HG03025 (cell line): ENCODE data around the gene PCNX2.
"Not testable (repeated sequence)": the region's sequence is repeated elsewhere in the genome, so short reads cannot be mapped to it uniquely, and the experiment has no call there.

Experiments used
- ATAC-seq: cut with Tn5 transposase; IDR thresholded peaks from one replicate; pipeline ENCODE4 v1.9.1; 2021; ENCODE audit warnings: mild to moderate bottlenecking, moderate library complexity; ENCODE audit not compliant: unreplicated experiment, low FRiP score

Gene PCNX2

DNA sequence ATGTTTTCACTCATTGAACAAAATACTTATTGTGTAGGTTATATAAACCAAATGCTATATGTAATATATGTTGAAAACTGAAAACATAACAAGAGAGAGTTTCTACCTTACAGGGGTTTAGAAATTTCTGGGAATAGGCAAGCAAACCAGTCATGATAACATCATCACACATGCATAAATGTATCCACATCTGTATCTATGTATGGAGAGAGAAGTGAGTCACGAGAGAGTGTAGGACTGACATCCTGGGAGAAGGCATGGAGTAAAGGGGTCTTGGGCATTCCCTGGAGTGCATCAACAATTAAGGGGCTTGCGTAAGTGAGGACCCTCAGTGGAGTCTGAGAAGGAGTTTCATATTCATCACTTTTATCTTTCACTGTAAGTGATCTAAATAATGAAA lies 65.5 kb downstream of the PCNX2 start:
- ATAC-seq: no peak

DNA sequence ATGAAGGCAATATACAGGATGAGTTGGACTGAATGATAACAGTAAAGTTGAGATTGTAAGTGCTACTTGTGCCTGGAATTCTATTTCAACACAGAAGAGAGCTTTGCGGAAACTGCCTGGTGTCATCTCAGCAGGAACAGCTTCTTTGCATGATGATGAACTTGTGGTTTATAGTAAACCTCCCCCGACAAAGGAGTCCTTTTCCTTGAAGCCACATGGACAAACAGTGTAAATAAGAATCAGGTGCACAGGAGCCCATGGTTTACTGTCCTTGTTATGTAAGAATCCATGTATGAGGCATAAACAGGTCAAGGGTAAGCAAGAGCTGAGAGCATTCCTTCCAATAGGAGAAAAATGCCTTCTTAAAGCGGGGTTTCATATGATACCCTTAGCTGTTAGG lies 66.2 kb downstream of the PCNX2 start:
- no peak for ATAC-seq

GRCh38 chr1:233227930-233228465 lies 67.5 kb downstream of the PCNX2 start:
- no peak for ATAC-seq

DNA sequence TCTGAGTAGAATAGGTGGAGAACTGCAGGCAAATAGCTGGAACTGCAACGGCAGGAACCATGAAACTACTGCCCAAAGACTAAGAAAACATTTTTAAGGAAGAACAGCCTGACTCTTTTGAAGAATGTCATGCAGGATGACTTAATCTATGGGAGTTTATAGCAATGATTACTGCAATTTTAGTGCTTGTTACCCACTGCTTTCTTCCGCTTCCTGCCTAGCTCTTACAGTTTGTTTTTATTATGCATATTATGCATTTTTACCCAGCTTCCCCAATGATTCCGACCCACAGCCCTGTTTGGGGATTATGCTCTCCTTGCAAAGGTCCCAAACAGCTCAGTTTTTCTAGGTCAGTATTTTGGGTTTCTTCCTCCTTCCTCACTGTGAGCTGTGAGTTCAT lies 71.2 kb downstream of the PCNX2 start:
- no peak for ATAC-seq

GRCh38 chr1:233217832-233218231 lies 77.7 kb downstream of the PCNX2 start:
- ATAC-seq: no peak

DNA sequence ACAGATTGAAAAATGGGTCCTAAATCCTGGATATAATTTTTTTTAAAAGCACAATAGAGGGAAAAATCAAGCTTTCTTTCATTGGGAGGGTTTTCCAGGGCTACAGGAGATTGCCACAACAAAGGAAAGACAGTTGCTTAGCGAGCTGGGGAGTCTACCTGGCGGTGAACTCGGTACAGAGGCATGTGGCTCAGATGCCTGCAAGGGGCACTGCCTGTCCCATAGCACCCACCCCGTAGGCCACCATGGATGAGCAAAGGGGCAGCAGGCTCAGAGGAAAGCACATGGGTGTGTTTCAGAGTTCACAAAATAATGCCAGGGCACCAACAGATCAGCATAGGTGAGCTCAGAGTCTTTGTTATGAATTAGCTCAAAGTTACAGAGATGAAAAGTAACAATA lies 79.5 kb downstream of the PCNX2 start:
- no peak for ATAC-seq

- ATAC-seq: no peak
Observed at GRCh38 chr1:233215135-233215760, 80.3 kb downstream of the PCNX2 start.

GRCh38 chr1:233211595-233211994 lies 83.9 kb downstream of the PCNX2 start:
- ATAC-seq: no peak

DNA sequence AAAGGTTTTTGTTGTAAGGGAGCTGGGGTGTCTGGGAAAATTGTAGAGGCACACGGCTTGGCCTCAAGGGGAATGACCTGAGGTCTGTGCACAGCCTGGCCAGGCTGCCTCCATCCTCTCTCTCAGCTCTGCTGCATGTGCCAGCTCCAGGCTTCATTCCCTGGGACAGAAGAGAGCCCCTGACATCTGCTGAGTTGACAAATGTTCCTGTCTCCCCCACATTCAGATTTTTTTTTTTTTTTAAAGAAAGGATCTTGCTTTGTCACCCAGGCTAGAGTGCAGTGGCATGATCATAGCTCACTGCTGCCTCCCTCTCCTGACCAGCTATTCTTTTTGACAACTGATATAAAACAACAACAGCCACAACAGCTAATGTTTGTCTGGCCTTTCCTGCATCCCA lies 84.4 kb downstream of the PCNX2 start:
- ATAC-seq: no peak

GRCh38 chr1:233209481-233209880 lies 86.0 kb downstream of the PCNX2 start:
- ATAC-seq: no peak

- no peak for ATAC-seq
Observed at GRCh38 chr1:233208687-233209086, 86.8 kb downstream of the PCNX2 start.

DNA sequence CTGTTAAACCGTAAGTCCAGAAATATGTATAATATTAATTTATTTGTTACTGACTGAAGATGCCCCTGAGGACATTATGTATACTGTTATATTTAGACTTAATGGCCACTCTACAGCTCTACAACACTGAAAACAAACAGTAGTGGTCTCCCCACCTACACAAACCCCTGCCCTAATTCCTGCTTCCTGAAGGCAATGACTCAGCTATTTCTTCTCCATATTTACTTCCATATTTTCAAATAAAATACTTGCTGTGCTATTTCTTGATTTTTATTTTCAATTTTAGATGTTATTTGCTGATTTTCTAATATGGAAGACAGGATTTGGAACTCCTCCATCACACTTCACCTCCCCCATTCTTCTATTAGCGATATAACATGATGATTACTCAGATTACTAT lies 97.6 kb downstream of the PCNX2 start:
- no peak for ATAC-seq

DNA sequence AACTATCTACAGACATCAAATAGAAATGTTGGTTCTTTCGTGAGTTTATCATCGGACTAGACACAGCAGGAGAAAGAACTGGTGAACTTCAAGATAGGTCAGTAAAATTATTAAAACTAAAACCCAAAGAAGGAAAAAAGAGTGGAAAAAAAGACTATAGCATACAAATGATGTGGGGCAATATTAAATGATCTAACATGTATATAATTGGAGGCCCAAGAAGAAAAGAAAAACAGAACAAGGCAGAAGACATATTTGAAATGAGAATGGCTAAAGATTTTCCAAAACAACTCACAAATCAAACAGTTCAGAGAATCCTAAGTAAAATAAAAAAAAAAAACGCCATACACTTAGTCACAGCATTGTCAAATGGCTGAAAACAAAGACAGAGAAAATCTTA lies 101.8 kb downstream of the PCNX2 start:
- no peak for ATAC-seq

DNA sequence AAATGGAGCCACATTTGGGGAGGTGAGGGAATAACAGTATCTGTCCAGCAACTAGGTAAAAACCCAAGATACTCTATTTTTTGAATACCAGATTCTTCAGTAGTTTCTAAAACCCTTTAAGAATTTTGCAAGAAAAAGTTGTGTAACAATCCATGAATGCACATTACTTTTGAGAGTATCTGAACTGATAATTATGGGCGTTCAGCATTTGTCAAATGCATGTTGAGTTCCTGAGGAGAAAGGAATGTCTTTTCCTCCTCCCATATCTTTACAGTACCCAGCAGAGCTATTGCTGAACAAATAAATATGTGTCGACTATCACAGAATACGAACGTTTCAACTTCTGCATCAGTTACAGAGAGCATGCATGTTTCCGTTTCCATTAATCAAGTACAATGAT lies 104.5 kb downstream of the PCNX2 start:
- no peak for ATAC-seq

DNA sequence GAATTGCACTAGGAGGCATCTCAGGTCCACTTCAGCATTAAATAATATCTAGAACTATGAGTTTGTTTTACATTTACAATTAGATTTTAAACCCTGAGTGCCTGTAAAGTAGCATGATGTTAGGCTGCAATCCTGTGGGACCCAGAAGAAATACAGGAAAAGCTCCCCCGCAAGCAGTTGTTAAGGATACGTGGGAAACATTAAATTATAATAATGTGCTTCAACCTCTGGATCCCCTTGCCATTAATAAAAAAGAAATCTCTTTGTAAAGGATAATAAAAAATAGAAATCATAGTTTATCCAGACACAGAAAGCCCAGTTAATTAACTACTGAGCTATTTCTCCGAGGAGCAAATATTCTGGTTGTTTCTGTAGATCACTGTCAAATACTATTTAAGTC lies 106.0 kb downstream of the PCNX2 start:
- ATAC-seq: no peak

- ATAC-seq: no peak
Observed at GRCh38 chr1:233188061-233188460, 107.5 kb downstream of the PCNX2 start.

DNA sequence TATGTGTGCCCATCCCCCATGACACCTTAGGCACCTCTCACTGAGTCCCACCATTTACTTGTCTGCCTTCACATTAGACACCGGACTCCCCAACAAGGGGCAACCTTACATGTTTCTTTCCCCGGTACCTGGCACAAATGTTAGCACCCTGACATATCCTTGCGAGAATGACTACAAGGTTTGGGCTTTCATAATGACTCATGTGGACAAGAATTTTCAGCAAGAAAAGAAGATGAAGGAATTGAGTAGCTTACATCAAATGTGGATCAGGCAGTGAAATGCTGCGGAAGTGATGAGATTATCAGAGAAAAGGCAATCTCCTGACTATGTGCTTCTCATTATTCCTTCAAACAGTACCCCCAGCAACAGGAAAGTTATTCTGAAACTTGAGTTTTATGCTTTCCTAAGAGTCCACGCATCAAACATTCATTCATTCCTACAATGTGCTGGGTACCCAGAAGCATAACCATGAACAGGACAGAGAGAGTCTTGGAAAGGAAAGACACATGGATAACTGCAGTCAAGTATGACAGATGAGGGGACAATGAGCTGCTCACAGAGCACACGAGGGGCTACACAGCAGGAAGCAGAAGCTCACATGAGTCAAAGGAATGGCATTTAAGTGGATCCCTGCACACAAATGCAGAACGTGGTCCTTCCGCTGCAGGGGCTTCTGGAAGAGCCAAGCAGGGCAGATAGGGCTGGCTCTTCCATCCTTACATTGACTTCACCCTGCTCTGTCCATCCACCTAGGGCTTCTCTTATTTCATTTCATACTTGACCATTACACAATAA lies 112.1 kb downstream of the PCNX2 start:
- no peak for ATAC-seq

GRCh38 chr1:233182587-233182986 lies 112.9 kb downstream of the PCNX2 start:
- no peak for ATAC-seq

DNA sequence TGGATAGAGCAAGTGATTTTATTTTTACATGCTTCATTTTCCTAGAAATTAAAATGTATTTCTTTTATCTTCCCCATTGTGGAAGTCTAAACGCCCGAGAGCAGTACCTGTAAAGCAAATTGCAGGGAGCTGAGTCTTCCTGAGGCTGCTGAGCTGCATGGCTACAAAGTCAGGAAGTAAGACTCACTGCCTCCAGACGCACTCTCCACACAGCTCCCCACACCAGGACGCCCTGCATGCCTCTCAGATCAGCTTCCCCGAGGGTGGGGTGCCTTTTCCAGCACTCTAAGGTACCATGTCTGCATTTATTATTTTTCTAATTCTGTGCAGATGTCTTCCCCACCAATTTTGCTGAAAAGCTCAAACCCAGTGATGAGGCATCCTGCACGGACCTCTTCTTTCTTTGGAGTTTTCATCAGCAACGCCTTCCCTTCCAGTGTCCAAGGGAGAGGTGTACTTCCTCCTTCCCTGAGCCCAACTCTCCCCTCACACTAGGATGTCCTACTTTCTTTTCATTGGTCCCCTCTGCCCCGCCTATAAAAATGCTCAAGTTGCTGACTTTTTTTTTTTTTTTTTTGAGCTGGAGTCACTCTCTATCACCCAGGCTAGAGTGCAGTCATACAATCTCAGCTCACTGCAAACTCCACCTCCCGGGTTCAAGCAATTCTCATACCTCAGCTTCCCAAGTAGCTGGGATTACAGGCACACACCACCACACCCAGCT lies 114.7 kb downstream of the PCNX2 start:
- ATAC-seq: no peak

- ATAC-seq: not testable (repeated sequence)
Observed at GRCh38 chr1:233179638-233180037, 115.9 kb downstream of the PCNX2 start.

GRCh38 chr1:233172201-233172600 lies 123.3 kb downstream of the PCNX2 start:
- ATAC-seq: no peak
